ENCODE results near the gene JPT2. TPM values are rescaled to one million over a fixed set of nuclear protein-coding genes. Genes with fewer than 3 reads are reported as not detected.

JPT2 gene
- polyA plus RNA-seq, 3 donors: 5.4 to 7.5 (median 5.8) TPM

GRCh38 chr16:1681032-1681431 lies 3.0 kb downstream of the JPT2 start:
- peak overlapping the region in 1 of 7 donors; percentile 37 for H3K27ac Mint-ChIP-seq
- H3K4me1 ChIP-seq (ENCODE audit: control insufficient read depth in 1 of 2, insufficient read depth in 2 of 2, low read length in 2 of 2): peaks cover 13 to 18% of the 10 kb centered on the region in 2 donors

GRCh38 chr16:1687427-1688316 lies 9.6 kb downstream of the JPT2 start:
- Histone ChIP-seq H3K4me1 (ENCODE audit: control insufficient read depth in 1 of 2, insufficient read depth in 2 of 2, low read length in 2 of 2) (no peaks in the 10 kb centered on the region), H3K4me3 (replicated peaks in 1 of 3; ENCODE audit: low read depth in 2 of 3, low read length in 3 of 3) (no peak overlapping the region)

More at GRCh38 chr16:1681032-1681431, 3.0 kb downstream of the JPT2 start:
- Histone ChIP-seq H3K27ac (ENCODE audit: low read depth in 1 of 2, low read length in 2 of 2) (no peak overlapping the region), H3K9ac (ENCODE audit: insufficient read depth, low read length, poor library complexity, severe bottlenecking) (no peak overlapping the region), H2AFZ (ENCODE audit: insufficient read depth, low read depth, low read length, poor library complexity, severe bottlenecking) (no peak overlapping the region), H3K4me3 (replicated peaks in 1 of 3; ENCODE audit: low read depth in 2 of 3, low read length in 3 of 3) (no peak overlapping the region), H3K4me2 (replicated peaks; ENCODE audit: extremely low read depth, low read length, poor library complexity, severe bottlenecking) (no peak overlapping the region), H3K36me3 (replicated peaks in 1 of 2; ENCODE audit: control insufficient read depth in 1 of 2, insufficient read depth in 2 of 2, low read length in 2 of 2) (peaks cover 8 to 30% of the 10 kb centered on the region in 2 donors), H3K79me2 (ENCODE audit: insufficient read depth, low read length) (peaks cover 68% of the 10 kb centered on the region), H3K9me3 (replicated peaks in 1 of 2; ENCODE audit: control insufficient read depth in 1 of 2, insufficient read depth in 1 of 2, low read length in 2 of 2) (no peaks in the 10 kb centered on the region), H4K20me1 (ENCODE audit: insufficient read depth, low read length) (no peaks in the 10 kb centered on the region), H3K27me3 (ENCODE audit: control insufficient read depth in 2 of 2, insufficient read depth in 2 of 2, low read length in 2 of 2) (no peaks in the 10 kb centered on the region)
- DNase-seq: no peak
- TF ChIP-seq CTCF (IDR thresholded peaks at IDR 0.05): no peak
- H3K4me1 Mint-ChIP-seq: peaks cover 18% of the 10 kb centered on the region
- peaks cover 0 to 3% (median 0%) of the 10 kb centered on the region in 7 donors for H3K9me3 Mint-ChIP-seq
- no peaks in the 10 kb centered on the region for H3K27me3 Mint-ChIP-seq (ENCODE audit: low read depth in 3 of 3)
- no peak overlapping the region for H3K4me3 Mint-ChIP-seq
- WGBS (ENCODE audit: insufficient coverage): 100% methylated on average over 5 of the region's 10 CpGs
- intact Hi-C loops (cut with micrococcal nuclease): no loop called here
- H3K36me3 Mint-ChIP-seq: peaks cover 11 to 23% of the 10 kb centered on the region in 2 donors

More at GRCh38 chr16:1687427-1688316, 9.6 kb downstream of the JPT2 start:
- Histone ChIP-seq H3K4me2 (replicated peaks; ENCODE audit: extremely low read depth, low read length, poor library complexity, severe bottlenecking) (no peak overlapping the region), H3K9me3 (replicated peaks in 1 of 2; ENCODE audit: control insufficient read depth in 1 of 2, insufficient read depth in 1 of 2, low read length in 2 of 2) (no peaks in the 10 kb centered on the region), H3K79me2 (ENCODE audit: insufficient read depth, low read length) (peaks cover 65% of the 10 kb centered on the region), H3K36me3 (replicated peaks in 1 of 2; ENCODE audit: control insufficient read depth in 1 of 2, insufficient read depth in 2 of 2, low read length in 2 of 2) (peaks cover 45 to 85% of the 10 kb centered on the region in 2 donors), H3K9ac (ENCODE audit: insufficient read depth, low read length, poor library complexity, severe bottlenecking) (no peak overlapping the region), H2AFZ (ENCODE audit: insufficient read depth, low read depth, low read length, poor library complexity, severe bottlenecking) (no peak overlapping the region), H3K27ac (ENCODE audit: low read depth in 1 of 2, low read length in 2 of 2) (no peak overlapping the region), H4K20me1 (ENCODE audit: insufficient read depth, low read length) (no peaks in the 10 kb centered on the region), H3K27me3 (ENCODE audit: control insufficient read depth in 2 of 2, insufficient read depth in 2 of 2, low read length in 2 of 2) (no peaks in the 10 kb centered on the region)
- no peak for DNase-seq
- Mint-ChIP-seq H3K4me1 (no peaks in the 10 kb centered on the region), H3K27ac (peak overlapping the region in 1 of 7 donors; percentile 52), H3K27me3 (ENCODE audit: low read depth in 3 of 3) (no peaks in the 10 kb centered on the region), H3K9me3 (peaks cover 0 to 2% (median 0%) of the 10 kb centered on the region in 7 donors), H3K4me3 (no peak overlapping the region), H3K36me3 (peaks cover 56 to 76% of the 10 kb centered on the region in 2 donors)
- no peak for TF ChIP-seq CTCF (IDR thresholded peaks at IDR 0.05)
- intact Hi-C loops (cut with micrococcal nuclease): no loop called here
- WGBS (ENCODE audit: insufficient coverage): 96% methylated on average over 12 of the region's 17 CpGs
